HCT116 (cell line): ENCODE data around the gene TAS1R2. TPM values are rescaled to one million over a fixed set of nuclear protein-coding genes. Genes with fewer than 3 reads are reported as not detected.

ENCODE experiments used
- ATAC-seq: fragments of 200-7000 bp; cut with Tn5 transposase; 2 replicates; pipeline ENCODE4 v1.9.1; 2020; ENCODE audit warnings: mild to moderate bottlenecking, moderate library complexity
- BruUV-seq: library from RNA; stranded (reverse); fragments of 400-500 nt; replicated peaks from 2 replicates; lab custom pipeline; 2021; lab: Mats Ljungman, UMichigan
- CTCF ChIA-PET: fragments of 300-600 bp; sonication (Branson Sonifier 250); formaldehyde crosslinking; loops from one replicate; lab custom pipeline; 2021; ENCODE audit warnings: antibody characterized with exemption; lab: Charles Lee
- POLR2A ChIA-PET: fragments of 300-600, 350-600 bp; sonication (Branson Sonifier 250); formaldehyde crosslinking; loops from one replicate; lab custom pipeline; 2021; ENCODE audit warnings: antibody characterized with exemption; lab: Charles Lee
- RAD21 ChIA-PET, 2 experiments: fragments of 300-600 bp; sonication (Branson Sonifier 250); formaldehyde crosslinking; loops; one replicate each; lab custom pipeline; 2023; ENCODE audit warnings: low total read pairs in 2 of 2; ENCODE audit not compliant: uncharacterized antibody in 2 of 2, unreplicated experiment in 2 of 2, low non-redundant PET in 1 of 2; lab: Charles Lee
- DNase-seq: peaks from one replicate; pipeline ENCODE4 v3.0.0-alpha.2; 2010; ENCODE audit warnings: low read depth, low spot score
- H2AFZ ChIP-seq: fragments of 200-600 bp; shearing (Covaris generic), sonication (generic); 2 replicates; pipeline ENCODE4 v1.6.1; 2017; ENCODE audit warnings: low read depth, mixed run types, mixed read lengths, antibody characterized with exemption, low read length; ENCODE audit not compliant: poor library complexity, severe bottlenecking
- H3K27ac ChIP-seq: 2 replicates; pipeline ENCODE4 v1.5.1; 2012; ENCODE audit warnings: low read depth, low read length
- H3K27me3 ChIP-seq: fragments of 200-600 bp; sonication (generic); 2 replicates; pipeline ENCODE4 v1.6.1; 2016; ENCODE audit warnings: mixed run types, low read length, mixed read lengths; ENCODE audit not compliant: insufficient read depth
- H3K36me3 ChIP-seq, 2 experiments: fragments of 200-500 bp in 1 of 2; fragments of 200-600 bp in 1 of 2; sonication (Bioruptor generic) in 1 of 2; sonication (generic) in 1 of 2; 2 replicates each; pipeline versions ENCODE4 v1.5.1 to v1.6.1; 2014 to 2016; ENCODE audit warnings: low read length in 2 of 2, inconsistent platforms in 1 of 2, mixed read lengths in 1 of 2, mixed run types in 1 of 2; ENCODE audit not compliant: insufficient read depth in 2 of 2, control insufficient read depth in 1 of 2
- H3K4me1 ChIP-seq, 2 experiments: fragments of 200-600 bp in 1 of 2; sonication (generic) in 1 of 2; 2 replicates each; pipeline versions ENCODE4 v1.5.1 to v1.6.1; 2012 to 2017; ENCODE audit warnings: low read length in 2 of 2, inconsistent platforms in 1 of 2, mild to moderate bottlenecking in 1 of 2, mixed read lengths in 1 of 2, mixed run types in 1 of 2, moderate library complexity in 1 of 2; ENCODE audit not compliant: insufficient read depth in 2 of 2, control insufficient read depth in 1 of 2
- H3K4me2 ChIP-seq: fragments of 200-600 bp; sonication (generic); 2 replicates; pipeline ENCODE4 v1.6.1; 2017; ENCODE audit warnings: mixed run types, low read length, mixed read lengths
- H3K4me3 ChIP-seq, 2 experiments: fragments of 200-600 bp in 1 of 2; sonication (generic) in 1 of 2; replicated peaks in 1 of 2; 2 replicates each; pipeline ENCODE4 v1.5.1; 2011 to 2016; ENCODE audit warnings: low read length in 2 of 2, control low read depth in 1 of 2, low read depth in 1 of 2, mild to moderate bottlenecking in 1 of 2, mixed read lengths in 1 of 2, mixed run types in 1 of 2
- H3K79me2 ChIP-seq: fragments of 200-600 bp; sonication (generic); 2 replicates; pipeline ENCODE4 v1.6.1; 2017; ENCODE audit warnings: mild to moderate bottlenecking, mixed run types, low read length, moderate library complexity, mixed read lengths; ENCODE audit not compliant: insufficient read depth
- H3K9ac ChIP-seq: fragments of 200-600 bp; sonication (generic); 2 replicates; pipeline ENCODE4 v1.6.1; 2016; ENCODE audit warnings: low read length, mixed read lengths
- H3K9me2 ChIP-seq: fragments of 200-600 bp; sonication (generic), shearing (Covaris generic); 2 replicates; pipeline ENCODE4 v1.6.1; 2017; ENCODE audit warnings: mixed run types, mild to moderate bottlenecking, moderate library complexity; ENCODE audit not compliant: insufficient read depth
- H3K9me3 ChIP-seq, 2 experiments: fragments of 200-500 bp in 1 of 2; fragments of 200-600 bp in 1 of 2; sonication (Bioruptor generic) in 1 of 2; sonication (generic) in 1 of 2; 2 replicates each; pipeline ENCODE4 v1.6.1; 2014 to 2017; ENCODE audit warnings: low read length in 2 of 2, mixed read lengths in 2 of 2, inconsistent platforms in 1 of 2, low read depth in 1 of 2, mild to moderate bottlenecking in 1 of 2, mixed run types in 1 of 2, moderate library complexity in 1 of 2; ENCODE audit not compliant: control insufficient read depth in 1 of 2, insufficient read depth in 1 of 2
- H4K20me1 ChIP-seq: fragments of 200-600 bp; sonication (generic), shearing (Covaris generic); 2 replicates; pipeline ENCODE4 v1.6.1; 2017; ENCODE audit warnings: mixed run types, mild to moderate bottlenecking, moderate library complexity; ENCODE audit not compliant: insufficient read depth
- CBX3 ChIP-seq: IDR thresholded peaks from 2 replicates; pipeline ENCODE4 v1.6.1; 2012; ENCODE audit warnings: low read depth
- EGR1 ChIP-seq: IDR thresholded peaks from 2 replicates; pipeline ENCODE4 v1.6.1; 2012; ENCODE audit warnings: low read depth
- MAX ChIP-seq: IDR thresholded peaks from 2 replicates; pipeline ENCODE4 v1.6.1; 2012
- RAD21 ChIP-seq: IDR thresholded peaks from 2 replicates; pipeline ENCODE4 v1.6.1; 2012; ENCODE audit warnings: low read depth, mild to moderate bottlenecking
- REST ChIP-seq: IDR thresholded peaks from 2 replicates; pipeline ENCODE4 v1.6.1; 2012; ENCODE audit warnings: low read depth
- YY1 ChIP-seq: IDR thresholded peaks from 2 replicates; pipeline ENCODE4 v1.6.1; 2011; ENCODE audit warnings: low read length, low read depth, moderate library complexity, mild to moderate bottlenecking; ENCODE audit not compliant: insufficient replicate concordance; ENCODE audit errors: extremely low read depth
- ZBTB33 ChIP-seq: IDR thresholded peaks from 2 replicates; pipeline ENCODE4 v1.6.1; 2011; ENCODE audit warnings: mild to moderate bottlenecking, low read length, moderate library complexity; ENCODE audit not compliant: insufficient replicate concordance; ENCODE audit errors: extremely low read depth
- intact Hi-C: fragments of 100-400 bp; cut with micrococcal nuclease; formaldehyde crosslinking; loops from 2 replicates; pipeline ENCODE4 v1.10.0; 2022
- total RNA-seq: library from RNA; stranded (reverse); gene quantifications from one replicate; pipeline ENCODE4 v1.2.1, GENCODE V29; 2021; ENCODE audit not compliant: unreplicated experiment

Gene TAS1R2
- total RNA-seq, 1 experiment from 2014 or later: not detected

GRCh38 chr1:18871401-18872070 lies 12.1 kb upstream of the TAS1R2 start:
- BruUV-seq: no TSS peak
- H3K27ac ChIP-seq: no peak overlapping the region
- RAD21 ChIA-PET: no interaction called here
- peaks cover 0 to 6% of the 10 kb centered on the region in 2 experiments; a peak in 1 of 4 replicates for H3K4me1 ChIP-seq
- H3K9ac ChIP-seq: no peak overlapping the region
- no peaks in the 10 kb centered on the region for H3K9me3 ChIP-seq
- no peak overlapping the region for H3K4me3 ChIP-seq
- H2AFZ ChIP-seq: no peak overlapping the region
- H3K27me3 ChIP-seq: no peaks in the 10 kb centered on the region
- TF ChIP-seq EGR1 (no peak), RAD21 (no peak), YY1 (no peak), CBX3 (no peak), MAX (no peak), REST (no peak), ZBTB33 (no peak)
- POLR2A ChIA-PET: no interaction called here
- DNase-seq (no peak), ATAC-seq (no peak)
- no peaks in the 10 kb centered on the region for H3K9me2 ChIP-seq
- no peaks in the 10 kb centered on the region for H3K79me2 ChIP-seq
- H3K4me2 ChIP-seq: no peak overlapping the region
- no peaks in the 10 kb centered on the region for H4K20me1 ChIP-seq
- CTCF ChIA-PET: no interaction called here
- intact Hi-C loops: no loop called here
- H3K36me3 ChIP-seq: no peaks in the 10 kb centered on the region
